Breast epithelium (tissue), 3 donors: ENCODE results near the gene ITGA6.

Experiments used
- POLR2A ChIP-seq: fragments of 450-650 bp; IDR thresholded peaks from one replicate; pipeline ENCODE4 v1.6.1; 2016; ENCODE audit warnings: antibody characterized with exemption, mild to moderate bottlenecking, moderate library complexity
- TF ChIP-seq, protein P1 (sequence below), 3 donors: fragments of 450-650 bp; IDR thresholded peaks; one replicate each; pipeline ENCODE4 v1.5.1; 2016 to 2017; ENCODE audit warnings: antibody characterized with exemption in 3 of 3, mild to moderate bottlenecking in 3 of 3, moderate library complexity in 3 of 3

DNA sequence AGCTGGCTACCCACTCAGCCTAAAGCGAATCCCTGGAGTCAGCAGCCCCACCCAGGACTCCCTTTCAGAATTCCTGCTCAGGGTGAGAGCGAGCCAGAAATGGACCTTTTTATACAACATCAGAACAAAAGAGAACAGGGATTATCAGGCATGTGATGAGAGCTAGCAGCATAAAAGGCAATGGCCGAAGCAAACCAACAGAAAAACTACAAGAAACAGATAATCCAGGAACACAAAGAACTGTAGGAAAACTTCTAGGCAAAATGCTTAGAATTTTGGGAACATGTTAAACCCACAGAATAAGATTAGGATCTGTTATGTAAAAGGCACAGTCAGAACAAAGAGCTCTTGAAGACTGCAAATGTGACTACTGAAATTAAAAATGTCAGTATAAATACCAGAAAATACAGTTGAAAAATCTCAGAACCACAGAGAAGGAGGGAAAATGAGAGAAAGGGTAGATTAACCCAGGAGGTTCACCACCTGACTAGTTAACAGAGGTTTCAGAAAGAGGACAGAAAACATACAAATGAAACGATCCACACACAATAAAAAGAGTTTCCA is 31.3 kb downstream of the ITGA6 start:
- TF ChIP-seq, protein P1, sequence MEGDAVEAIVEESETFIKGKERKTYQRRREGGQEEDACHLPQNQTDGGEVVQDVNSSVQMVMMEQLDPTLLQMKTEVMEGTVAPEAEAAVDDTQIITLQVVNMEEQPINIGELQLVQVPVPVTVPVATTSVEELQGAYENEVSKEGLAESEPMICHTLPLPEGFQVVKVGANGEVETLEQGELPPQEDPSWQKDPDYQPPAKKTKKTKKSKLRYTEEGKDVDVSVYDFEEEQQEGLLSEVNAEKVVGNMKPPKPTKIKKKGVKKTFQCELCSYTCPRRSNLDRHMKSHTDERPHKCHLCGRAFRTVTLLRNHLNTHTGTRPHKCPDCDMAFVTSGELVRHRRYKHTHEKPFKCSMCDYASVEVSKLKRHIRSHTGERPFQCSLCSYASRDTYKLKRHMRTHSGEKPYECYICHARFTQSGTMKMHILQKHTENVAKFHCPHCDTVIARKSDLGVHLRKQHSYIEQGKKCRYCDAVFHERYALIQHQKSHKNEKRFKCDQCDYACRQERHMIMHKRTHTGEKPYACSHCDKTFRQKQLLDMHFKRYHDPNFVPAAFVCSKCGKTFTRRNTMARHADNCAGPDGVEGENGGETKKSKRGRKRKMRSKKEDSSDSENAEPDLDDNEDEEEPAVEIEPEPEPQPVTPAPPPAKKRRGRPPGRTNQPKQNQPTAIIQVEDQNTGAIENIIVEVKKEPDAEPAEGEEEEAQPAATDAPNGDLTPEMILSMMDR (IDR thresholded peaks at IDR 0.05) = no peak
- no peak for TF ChIP-seq POLR2A
